ENCODE measurements around the gene CDKN2A. TPM values are rescaled to one million over a fixed set of nuclear protein-coding genes. Genes with fewer than 3 reads are reported as not detected.

Gene CDKN2A
- total RNA-seq, 1 experiment from 2014 or later = 0.57 TPM

GRCh38 chr9:21996858-21997257, 2.7 kb upstream of the CDKN2A start (continued):
- TF ChIP-seq GRHL2 (CRISPR knock-in tag; IDR thresholded peaks at IDR 0.05; ENCODE audit: insufficient replicate concordance, severe bottlenecking) = no peak
- no peak for TF ChIP-seq E2F4 (CRISPR knock-in tag; IDR thresholded peaks at IDR 0.05; ENCODE audit: borderline replicate concordance, low read depth)
- no peak for TF ChIP-seq ZNF232 (CRISPR knock-in tag; IDR thresholded peaks at IDR 0.05)

- TF ChIP-seq SOX15 (CRISPR knock-in tag; IDR thresholded peaks at IDR 0.05) (no peak), CREB1 (CRISPR knock-in tag; IDR thresholded peaks at IDR 0.05) (no peak), ZBTB21 (CRISPR knock-in tag; IDR thresholded peaks at IDR 0.05; ENCODE audit: borderline replicate concordance) (no peak), GTF2I (CRISPR knock-in tag; conservative IDR thresholded peaks at IDR 0.05) (no peak), E2F5 (CRISPR knock-in tag; IDR thresholded peaks at IDR 0.05) (no peak), KAT7 (CRISPR knock-in tag; IDR thresholded peaks at IDR 0.05; ENCODE audit: borderline replicate concordance) (no peak), CDX4 (CRISPR knock-in tag; IDR thresholded peaks at IDR 0.05; ENCODE audit: borderline replicate concordance) (no peak), ZNF232 (CRISPR knock-in tag; IDR thresholded peaks at IDR 0.05) (no peak), ATF2 (CRISPR knock-in tag; IDR thresholded peaks at IDR 0.05; ENCODE audit: borderline replicate concordance, low read depth) (no peak), ZNF425 (CRISPR knock-in tag; conservative IDR thresholded peaks at IDR 0.05) (no peak), FOXP1 (CRISPR knock-in tag; IDR thresholded peaks at IDR 0.05; ENCODE audit: borderline replicate concordance) (no peak), PREB (CRISPR knock-in tag; IDR thresholded peaks at IDR 0.05; ENCODE audit: borderline replicate concordance) (no peak), EMX1 (CRISPR knock-in tag; IDR thresholded peaks at IDR 0.05) (no peak), SMAD4 (CRISPR knock-in tag; IDR thresholded peaks at IDR 0.05) (no peak), ELF4 (CRISPR knock-in tag; IDR thresholded peaks at IDR 0.05; ENCODE audit: low read depth) (no peak), JAZF1 (CRISPR knock-in tag; IDR thresholded peaks at IDR 0.05) (no peak)
- Mint-ChIP-seq H3K27ac (no peak overlapping the region), H3K4me1 (peaks cover 36% of the 10 kb centered on the region), H3K36me3 (no peaks in the 10 kb centered on the region), H3K9me3 (no peaks in the 10 kb centered on the region), H3K4me3 (peak overlapping the region; percentile 63), H3K27me3 (ENCODE audit: low read depth) (peaks cover 93% of the 10 kb centered on the region)
- CTCF ChIA-PET = interaction anchor here (0.7 to 4.3 kb wide), 6 partner anchors 10 to 287 kb away, joined by 3 to 42 read pairs (median 4); partner anchors contain the start of gene CDKN2B
- DNase-seq (ENCODE audit: low spot score) (peak; percentile 68), ATAC-seq (peak; percentile 23)
- POLR2A ChIA-PET = no interaction called here
Observed at GRCh38 chr9:21996438-21996837, 2.2 kb upstream of the CDKN2A start.

Measured in WTC11 (cell line).